Fibroblast of villous mesenchyme (primary cell): Measurements from ENCODE around the gene SRGN. TPM values are rescaled to one million over a fixed set of nuclear protein-coding genes. Genes with fewer than 3 reads are reported as not detected.

ENCODE experiments used
- DNase-seq: peaks from one replicate; pipeline ENCODE4 v3.0.0-alpha.2; 2010; ENCODE audit warnings: low read depth
- H3K4me3 ChIP-seq: 2 replicates; pipeline ENCODE4 v1.5.1; 2011; ENCODE audit warnings: low read depth, mild to moderate bottlenecking, low read length
- total RNA-seq: library from RNA; depleted of rRNA; stranded (reverse); fragments of >200 nt; gene quantifications from 2 replicates; pipeline ENCODE4 v1.2.3, GENCODE V29; 2012
- TF ChIP-seq, protein P1 (sequence below): IDR thresholded peaks from 2 replicates; pipeline ENCODE4 v1.5.1; 2012; ENCODE audit warnings: low read depth, mild to moderate bottlenecking, low read length; ENCODE audit not compliant: insufficient read depth

The SRGN gene
- total RNA-seq, 1 donor: 221 TPM

DNA sequence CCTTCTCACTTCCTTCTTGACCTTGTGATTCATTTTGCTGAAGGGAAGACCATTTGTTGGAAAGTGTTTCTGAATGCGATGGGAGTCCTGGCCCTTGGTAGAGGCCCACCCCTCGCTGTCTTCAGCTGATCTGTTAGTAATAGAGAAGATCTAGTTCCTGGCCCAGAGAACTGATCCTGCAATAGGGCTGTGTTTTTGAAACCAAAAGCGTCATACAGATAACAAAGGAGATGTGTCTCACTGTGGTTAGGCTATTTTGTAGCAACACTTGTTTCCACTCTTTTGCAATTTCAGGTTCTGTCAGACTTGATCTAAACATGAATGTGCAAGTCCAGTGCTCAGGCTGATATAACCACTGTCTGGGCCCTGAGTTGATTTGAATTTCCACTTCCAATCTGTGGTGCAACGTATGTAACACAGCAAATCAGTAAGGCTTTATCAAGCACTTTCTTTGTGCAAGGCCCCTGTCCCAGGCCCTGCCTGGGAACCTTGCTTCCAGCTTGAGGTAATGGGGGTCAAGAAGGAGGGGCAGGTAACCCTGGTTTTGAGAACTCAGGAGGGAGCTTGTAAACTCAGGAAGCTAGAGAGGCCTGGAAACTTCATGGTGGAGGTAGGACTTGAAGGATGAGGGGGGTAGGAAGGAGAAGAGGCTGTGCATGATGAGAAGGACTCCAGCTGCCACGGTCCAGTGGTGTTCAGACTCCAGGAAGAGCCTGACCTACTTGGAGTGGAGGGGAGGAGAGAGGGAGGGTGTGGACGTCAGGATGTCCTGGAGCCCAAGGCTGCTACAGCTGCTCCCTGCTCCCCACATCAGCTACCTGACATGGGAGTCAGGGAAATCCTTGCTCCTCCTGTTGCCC, 42.2 kb upstream of the SRGN start:
- TF ChIP-seq, protein P1, sequence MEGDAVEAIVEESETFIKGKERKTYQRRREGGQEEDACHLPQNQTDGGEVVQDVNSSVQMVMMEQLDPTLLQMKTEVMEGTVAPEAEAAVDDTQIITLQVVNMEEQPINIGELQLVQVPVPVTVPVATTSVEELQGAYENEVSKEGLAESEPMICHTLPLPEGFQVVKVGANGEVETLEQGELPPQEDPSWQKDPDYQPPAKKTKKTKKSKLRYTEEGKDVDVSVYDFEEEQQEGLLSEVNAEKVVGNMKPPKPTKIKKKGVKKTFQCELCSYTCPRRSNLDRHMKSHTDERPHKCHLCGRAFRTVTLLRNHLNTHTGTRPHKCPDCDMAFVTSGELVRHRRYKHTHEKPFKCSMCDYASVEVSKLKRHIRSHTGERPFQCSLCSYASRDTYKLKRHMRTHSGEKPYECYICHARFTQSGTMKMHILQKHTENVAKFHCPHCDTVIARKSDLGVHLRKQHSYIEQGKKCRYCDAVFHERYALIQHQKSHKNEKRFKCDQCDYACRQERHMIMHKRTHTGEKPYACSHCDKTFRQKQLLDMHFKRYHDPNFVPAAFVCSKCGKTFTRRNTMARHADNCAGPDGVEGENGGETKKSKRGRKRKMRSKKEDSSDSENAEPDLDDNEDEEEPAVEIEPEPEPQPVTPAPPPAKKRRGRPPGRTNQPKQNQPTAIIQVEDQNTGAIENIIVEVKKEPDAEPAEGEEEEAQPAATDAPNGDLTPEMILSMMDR: no peak
- H3K4me3 ChIP-seq: no peak overlapping the region
- peak; percentile 85 for DNase-seq

DNA sequence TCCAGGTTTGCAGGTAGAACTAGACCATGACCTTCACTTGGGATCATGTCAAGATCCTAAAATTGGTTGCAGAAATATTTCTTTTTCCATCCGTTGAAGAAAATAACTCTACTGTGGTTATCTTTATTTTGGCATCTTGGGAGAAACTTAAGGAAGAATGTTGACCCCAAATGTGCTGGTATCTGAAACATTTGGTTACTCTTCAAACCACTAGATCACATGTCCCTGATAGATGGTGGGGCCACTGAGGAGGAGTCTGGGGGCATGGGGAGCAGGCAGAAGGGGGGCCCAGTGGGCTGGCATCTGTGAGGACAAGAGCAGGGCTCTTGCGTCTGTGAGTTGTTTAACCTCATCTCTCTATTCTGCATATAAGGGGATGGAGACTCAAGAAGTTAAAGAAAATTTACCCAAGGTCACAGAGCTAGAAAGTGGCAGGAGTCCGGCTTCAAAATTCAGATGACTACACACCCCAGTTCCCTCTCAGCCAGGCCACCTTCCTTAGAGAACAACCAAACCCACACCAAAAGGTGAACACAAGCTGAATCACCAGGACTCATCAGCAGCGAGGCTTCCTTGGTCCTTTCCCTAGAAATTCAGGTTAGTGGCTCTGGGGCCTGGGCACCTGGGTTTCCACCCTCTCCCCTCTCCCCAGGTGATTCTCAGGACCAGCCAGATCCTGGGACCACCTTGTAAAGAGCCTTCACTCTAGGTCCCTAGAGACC, 40.6 kb upstream of the SRGN start:
- no peak overlapping the region for H3K4me3 ChIP-seq
- no peak for DNase-seq
- TF ChIP-seq, protein P1: no peak

GRCh38 chr10:69048103-69048502, 39.8 kb upstream of the SRGN start:
- no peak overlapping the region for H3K4me3 ChIP-seq
- peak; percentile 68 for DNase-seq
- TF ChIP-seq, protein P1: no peak

DNA sequence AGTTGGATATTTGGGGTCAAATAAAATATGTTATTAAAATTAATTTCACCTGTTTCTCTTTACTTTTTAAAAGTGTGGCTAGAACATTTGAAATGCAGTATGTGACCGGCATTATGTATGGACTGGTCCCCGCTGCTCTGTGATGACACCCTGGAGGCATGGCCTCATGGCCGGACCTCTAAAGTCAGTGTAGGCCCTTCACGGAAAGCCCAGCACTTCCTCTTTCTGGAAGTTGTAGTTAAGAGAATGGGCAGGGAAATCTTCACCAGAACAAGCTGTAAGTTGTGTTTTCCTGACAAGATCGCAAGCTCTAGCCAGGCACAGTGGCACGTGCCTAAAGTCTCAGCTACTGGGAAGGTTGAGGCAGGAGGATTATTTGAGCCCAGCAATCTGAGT, 38.3 kb upstream of the SRGN start:
- no peak for DNase-seq
- TF ChIP-seq, protein P1: no peak
- no peak overlapping the region for H3K4me3 ChIP-seq

DNA sequence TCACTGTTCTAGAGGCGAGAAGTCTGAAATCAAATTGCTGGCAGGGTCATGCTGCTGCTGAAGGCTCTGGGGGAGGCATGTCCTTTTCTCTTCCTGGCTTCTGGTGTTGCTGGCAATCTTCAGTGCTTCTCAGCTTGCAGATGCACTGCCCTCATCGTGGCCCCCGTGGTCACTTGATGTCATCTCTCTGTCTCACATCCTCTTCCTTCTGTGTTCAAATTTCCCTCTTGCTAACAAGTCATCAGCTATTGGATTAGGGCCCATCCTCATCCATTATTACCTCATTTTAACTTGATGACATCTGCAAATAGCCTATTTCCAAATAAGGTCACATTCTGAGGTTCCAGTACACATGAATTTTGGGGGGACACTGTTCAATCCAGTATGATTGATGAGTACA, 36.6 kb upstream of the SRGN start:
- H3K4me3 ChIP-seq: no peak overlapping the region
- TF ChIP-seq, protein P1: no peak
- DNase-seq: no peak

DNA sequence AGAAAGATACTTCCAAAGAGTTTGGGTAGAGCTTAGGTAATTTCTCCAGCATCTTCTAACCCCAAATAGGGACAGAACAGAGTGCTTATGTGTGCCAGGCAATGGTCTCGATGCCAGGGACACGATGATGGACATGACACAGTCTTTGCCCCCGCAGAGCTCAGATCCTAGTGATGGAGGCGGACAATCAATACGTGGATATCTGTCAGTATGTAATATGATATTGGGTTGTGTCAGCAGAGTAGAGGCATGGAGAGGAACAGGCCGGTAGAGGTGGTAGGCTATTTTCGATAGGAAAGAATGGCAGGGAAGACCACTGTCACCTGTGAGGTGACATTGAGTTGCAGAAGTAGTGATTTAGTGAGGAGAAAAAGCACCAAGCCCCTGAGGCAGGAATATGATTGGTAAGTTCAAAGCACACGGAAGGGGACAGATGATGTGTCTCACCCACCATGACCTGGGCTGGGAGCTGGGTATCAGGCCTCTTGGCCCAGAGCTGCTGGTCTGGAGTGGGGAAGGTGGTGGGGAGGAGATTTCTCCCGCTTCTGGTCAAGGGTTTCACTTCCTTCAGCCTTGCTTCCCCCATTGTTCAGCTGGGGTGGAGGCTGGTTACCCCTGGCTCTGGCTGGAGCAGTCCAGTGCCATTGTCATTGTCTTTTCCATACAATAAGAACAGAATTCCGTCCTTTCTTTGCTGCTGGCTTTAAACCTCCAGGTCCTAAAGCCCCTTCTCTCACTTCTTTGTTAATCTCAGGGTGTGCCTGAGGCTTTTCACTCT, 36.0 kb upstream of the SRGN start:
- no peak overlapping the region for H3K4me3 ChIP-seq

More for the DNA sequence above, 36.0 kb upstream of the SRGN start:
- TF ChIP-seq, protein P1: no peak
- no peak for DNase-seq
